Measurements from ENCODE around the gene MCF2L.
A peak's percentile ranks its signal among the peaks of the same experiment; 100 is the strongest.

Gene MCF2L

GRCh38 chr13:113002206-113002912 lies 33.3 kb downstream of the MCF2L start:
- TF ChIP-seq JUND (IDR thresholded peaks at IDR 0.05; ENCODE audit: low read depth), result no peak
- peak; percentile 55 to 64 for DNase-seq (ENCODE audit: low read depth in 1 of 2, low spot score in 1 of 2)
- in situ Hi-C loops (cut with HindIII; ENCODE audit: low pct_unique_long_range_greater_than_20kb, low sequenced_read_pairs), result no loop called here

DNA sequence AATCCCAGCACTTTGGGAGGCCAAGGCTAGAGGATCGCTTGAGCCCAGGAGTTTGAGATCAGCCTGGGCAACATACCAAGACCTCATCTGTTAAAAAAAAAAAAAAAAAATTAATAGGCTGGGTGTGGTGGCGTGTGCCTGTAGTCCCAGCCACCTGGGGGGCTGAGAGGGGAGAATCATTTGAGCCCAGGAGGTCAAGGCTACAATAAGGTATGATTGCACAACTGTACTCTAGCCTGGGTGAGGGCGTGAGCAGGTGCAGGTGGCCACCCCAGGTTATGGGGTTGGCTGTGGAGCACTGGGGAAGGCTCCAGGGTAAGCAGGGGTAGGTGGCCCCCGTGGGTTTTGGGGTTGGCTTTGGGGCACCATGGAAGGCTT lies 33.9 kb downstream of the MCF2L start:
- no peak for TF ChIP-seq JUND (IDR thresholded peaks at IDR 0.05; ENCODE audit: low read depth)
- in situ Hi-C loops (cut with HindIII; ENCODE audit: low pct_unique_long_range_greater_than_20kb, low sequenced_read_pairs), result no loop called here
- DNase-seq (ENCODE audit: low read depth in 1 of 2, low spot score in 1 of 2), result no peak

DNA sequence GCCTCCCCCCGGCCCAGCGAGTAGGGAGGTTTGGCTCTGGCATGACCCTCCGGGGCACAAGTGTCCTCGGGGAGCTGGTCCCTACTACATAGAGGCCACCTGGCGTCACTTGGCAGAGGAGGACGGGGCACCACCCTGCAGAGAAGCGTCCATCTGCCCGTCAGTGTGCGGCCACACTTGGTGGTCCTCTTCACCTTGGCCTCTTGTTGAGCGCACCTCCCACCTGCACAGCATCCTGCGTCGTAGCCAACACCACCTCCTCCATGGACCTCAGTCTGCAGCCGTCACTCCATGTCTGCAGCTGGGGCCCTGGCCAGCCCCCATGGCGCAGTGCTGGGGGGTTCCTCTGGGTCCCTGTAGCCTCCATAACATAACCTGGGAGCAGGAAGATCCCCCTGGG lies 35.1 kb downstream of the MCF2L start:
- no peak for TF ChIP-seq JUND (IDR thresholded peaks at IDR 0.05; ENCODE audit: low read depth)
- DNase-seq (ENCODE audit: low read depth in 1 of 2, low spot score in 1 of 2), result no peak
- in situ Hi-C loops (cut with HindIII; ENCODE audit: low pct_unique_long_range_greater_than_20kb, low sequenced_read_pairs), result no loop called here

DNA sequence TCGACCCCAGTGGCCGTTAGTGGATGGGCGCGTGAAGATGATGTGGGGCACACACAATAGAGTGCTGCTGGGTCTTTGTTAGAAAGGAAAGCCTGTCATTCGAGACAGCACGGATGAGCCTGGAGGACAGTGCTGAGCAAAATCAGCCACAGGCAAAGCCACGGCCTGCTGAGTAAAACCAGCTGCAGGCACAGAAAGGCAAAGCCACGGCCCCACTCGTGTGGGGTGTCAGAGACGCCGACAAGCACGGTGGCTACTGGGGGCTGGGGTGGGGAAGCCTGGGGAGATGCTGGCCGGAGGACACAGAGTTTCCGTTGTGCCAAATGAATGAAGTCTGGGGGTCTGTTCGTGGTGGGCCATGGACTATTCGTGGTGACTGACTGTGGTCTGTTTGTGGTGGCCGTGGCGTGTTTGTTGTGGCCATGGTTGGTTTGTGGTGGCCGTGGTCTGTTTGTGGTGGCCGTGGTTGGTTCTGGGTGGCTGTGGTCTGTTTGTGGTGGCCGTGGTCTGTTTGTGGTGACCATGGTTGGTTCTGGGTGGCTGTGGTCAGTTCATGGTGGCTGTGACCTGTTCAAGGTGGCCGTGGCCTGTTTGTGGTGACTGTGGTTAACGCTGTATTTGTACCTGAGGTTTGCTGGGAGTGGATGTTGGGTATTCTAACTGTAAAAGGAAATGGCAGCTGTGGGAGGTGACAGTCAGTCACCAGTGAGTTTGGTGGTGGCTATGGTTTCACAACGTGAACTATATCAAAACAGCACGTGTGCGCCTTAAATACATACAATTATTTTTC lies 36.3 kb downstream of the MCF2L start:
- in situ Hi-C loops (cut with HindIII; ENCODE audit: low pct_unique_long_range_greater_than_20kb, low sequenced_read_pairs), result no loop called here
- no peak for TF ChIP-seq JUND (IDR thresholded peaks at IDR 0.05; ENCODE audit: low read depth)
- no peak for DNase-seq (ENCODE audit: low read depth in 1 of 2, low spot score in 1 of 2)

DNA sequence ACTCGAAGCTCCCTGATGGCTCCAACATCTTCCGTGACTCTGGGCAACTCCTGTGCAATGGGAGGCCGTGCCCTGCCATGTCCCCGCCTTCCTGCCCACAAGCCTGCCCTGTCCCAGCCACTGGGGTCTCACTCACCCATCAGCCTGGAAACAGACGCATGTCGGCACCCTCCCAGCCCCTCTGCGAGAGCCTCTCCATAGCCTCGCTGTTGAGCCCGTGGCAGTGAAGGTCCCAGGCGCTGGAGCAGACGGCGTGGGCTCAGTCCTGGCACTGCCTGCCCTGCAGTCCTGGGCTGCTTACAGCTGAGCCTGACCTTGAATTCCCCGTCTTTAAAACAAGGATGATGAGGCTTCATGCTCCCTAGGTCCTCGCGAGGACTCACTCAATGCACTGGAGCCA lies 37.0 kb downstream of the MCF2L start:
- in situ Hi-C loops (cut with HindIII; ENCODE audit: low pct_unique_long_range_greater_than_20kb, low sequenced_read_pairs), result no loop called here
- no peak for TF ChIP-seq JUND (IDR thresholded peaks at IDR 0.05; ENCODE audit: low read depth)
- DNase-seq (ENCODE audit: low read depth in 1 of 2, low spot score in 1 of 2), result no peak

DNA sequence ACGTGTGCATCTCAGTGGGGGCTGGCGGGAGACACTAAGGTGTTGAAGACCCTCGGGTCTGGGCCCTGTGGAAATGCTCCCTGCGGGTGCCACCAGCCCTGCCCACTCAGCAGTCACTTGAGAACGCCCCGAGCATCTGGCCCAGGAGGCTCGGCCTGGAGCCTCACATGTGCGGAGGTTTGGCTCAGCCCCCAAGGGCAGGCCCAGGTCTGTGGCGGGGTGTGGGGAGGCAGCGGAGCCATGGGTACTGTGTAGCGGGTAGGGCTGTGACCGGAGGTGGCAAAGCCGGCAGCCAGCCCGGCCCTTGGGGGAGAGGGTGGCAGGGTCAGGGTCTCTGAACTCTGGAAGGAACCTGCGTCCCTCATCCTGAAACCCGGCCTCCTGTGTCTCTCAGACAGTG lies 37.6 kb downstream of the MCF2L start:
- in situ Hi-C loops (cut with HindIII; ENCODE audit: low pct_unique_long_range_greater_than_20kb, low sequenced_read_pairs), result no loop called here
- no peak for DNase-seq (ENCODE audit: low read depth in 1 of 2, low spot score in 1 of 2)
- no peak for TF ChIP-seq JUND (IDR thresholded peaks at IDR 0.05; ENCODE audit: low read depth)

- no peak for DNase-seq (ENCODE audit: low read depth in 1 of 2, low spot score in 1 of 2)
- TF ChIP-seq JUND (IDR thresholded peaks at IDR 0.05; ENCODE audit: low read depth), result no peak
- in situ Hi-C loops (cut with HindIII; ENCODE audit: low pct_unique_long_range_greater_than_20kb, low sequenced_read_pairs), result no loop called here
Observed at GRCh38 chr13:113008851-113009250, 39.8 kb downstream of the MCF2L start.

DNA sequence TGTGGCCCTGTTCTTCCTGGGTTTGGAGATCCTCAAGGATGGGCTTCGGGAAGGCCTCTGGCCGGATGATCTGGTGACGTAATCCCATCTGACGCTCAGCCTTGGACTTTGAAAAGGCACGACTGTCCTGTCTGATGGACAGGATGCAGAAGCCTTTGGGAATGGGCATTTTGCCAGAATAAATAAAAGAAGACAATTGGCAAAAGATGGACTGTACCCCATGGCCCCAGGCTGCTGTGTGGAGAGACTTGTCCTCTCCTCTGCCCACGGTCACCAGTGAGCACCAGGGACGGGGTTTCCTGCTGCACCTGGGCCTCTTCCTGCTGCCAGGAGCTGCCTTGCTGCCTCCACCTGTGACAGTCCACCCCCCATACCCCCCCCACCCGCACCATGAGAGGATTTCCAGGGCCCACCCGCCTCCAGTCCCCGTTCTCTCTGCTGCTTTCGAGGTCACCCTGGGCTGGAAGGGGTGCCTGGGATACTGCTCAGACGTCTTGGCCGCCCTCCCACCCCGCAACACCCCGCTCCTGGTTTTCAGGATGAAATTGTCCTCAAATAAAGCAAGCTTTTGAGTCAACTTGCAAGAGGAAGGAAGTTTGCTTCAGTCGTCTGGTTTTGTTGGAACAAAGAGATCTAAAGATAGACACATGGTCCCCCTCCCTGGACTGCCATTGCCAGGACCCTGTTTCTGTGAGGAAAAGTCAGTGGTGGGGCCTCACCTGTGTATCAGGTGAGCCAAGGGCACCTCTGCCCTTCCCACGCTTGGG lies 40.9 kb downstream of the MCF2L start:
- peak in 1 of 2 experiments; percentile 69 for DNase-seq (ENCODE audit: low read depth in 1 of 2, low spot score in 1 of 2)
- in situ Hi-C loops (cut with HindIII; ENCODE audit: low pct_unique_long_range_greater_than_20kb, low sequenced_read_pairs), result no loop called here
- no peak for TF ChIP-seq JUND (IDR thresholded peaks at IDR 0.05; ENCODE audit: low read depth)

- DNase-seq (ENCODE audit: low read depth in 1 of 2, low spot score in 1 of 2), result no peak
- no peak for TF ChIP-seq JUND (IDR thresholded peaks at IDR 0.05; ENCODE audit: low read depth)
- in situ Hi-C loops (cut with HindIII; ENCODE audit: low pct_unique_long_range_greater_than_20kb, low sequenced_read_pairs), result no loop called here
Observed at GRCh38 chr13:113010510-113010865, 41.5 kb downstream of the MCF2L start.

DNA sequence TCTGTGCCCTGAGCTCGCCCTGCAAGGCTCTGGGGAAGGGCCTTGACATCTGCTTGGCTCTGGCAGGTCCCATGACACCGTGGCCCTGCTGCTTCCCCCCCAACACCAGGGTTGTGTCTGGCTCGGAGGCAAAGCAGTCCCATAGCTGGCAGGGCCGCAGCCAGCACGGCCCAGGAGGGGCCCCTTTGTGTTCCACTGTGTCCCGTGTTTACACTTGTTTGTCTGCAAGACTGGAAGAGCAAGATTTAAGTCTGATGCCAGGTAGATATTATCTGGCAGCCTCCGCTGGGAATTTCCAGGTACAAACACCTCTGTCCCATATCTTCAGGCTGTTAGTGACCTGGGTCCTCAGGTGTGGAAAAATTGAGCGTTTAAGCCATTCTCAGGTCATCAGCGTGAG lies 44.3 kb downstream of the MCF2L start:
- peak; percentile 88 to 93 for DNase-seq (ENCODE audit: low read depth in 1 of 2, low spot score in 1 of 2)
- no peak; the same call in 1 of the 2 replicates for TF ChIP-seq JUND (IDR thresholded peaks at IDR 0.05; ENCODE audit: low read depth)
- in situ Hi-C loops (cut with HindIII; ENCODE audit: low pct_unique_long_range_greater_than_20kb, low sequenced_read_pairs), result no loop called here

- in situ Hi-C loops (cut with HindIII; ENCODE audit: low pct_unique_long_range_greater_than_20kb, low sequenced_read_pairs), result no loop called here
- DNase-seq (ENCODE audit: low read depth in 1 of 2, low spot score in 1 of 2), result no peak
Observed at GRCh38 chr13:113013878-113014751, 45.1 kb downstream of the MCF2L start.

More at GRCh38 chr13:113013878-113014751, 45.1 kb downstream of the MCF2L start:
- TF ChIP-seq JUND (IDR thresholded peaks at IDR 0.05; ENCODE audit: low read depth), result no peak

All from T47D (cell line).